Liver (tissue), 3 donors: ENCODE data around the gene ZNF460.

Source experiments
- EGR1 ChIP-seq, 2 donors: IDR thresholded peaks; 2 replicates each; pipeline ENCODE4 v1.6.1; 2016 to 2018; ENCODE audit warnings: antibody characterized with exemption in 2 of 2, low read depth in 2 of 2
- GABPA ChIP-seq, 2 donors: IDR thresholded peaks in 1 of 2; conservative IDR thresholded peaks in 1 of 2; 2 replicates each; pipeline ENCODE4 v1.6.1; 2016; ENCODE audit warnings: antibody characterized with exemption in 2 of 2, mild to moderate bottlenecking in 1 of 2, moderate library complexity in 1 of 2
- JUND ChIP-seq, 2 donors: IDR thresholded peaks; 2 replicates each; pipeline ENCODE4 v1.6.1; 2016; ENCODE audit warnings: antibody characterized with exemption in 2 of 2
- RAD21 ChIP-seq, 2 donors: IDR thresholded peaks; 2 replicates each; pipeline ENCODE4 v1.6.1; 2016; ENCODE audit warnings: antibody characterized with exemption in 2 of 2, mild to moderate bottlenecking in 2 of 2
- TAF1 ChIP-seq: conservative IDR thresholded peaks from 2 replicates; pipeline ENCODE4 v1.6.1; 2016; ENCODE audit warnings: antibody characterized with exemption, mild to moderate bottlenecking
- YY1 ChIP-seq: IDR thresholded peaks from 2 replicates; pipeline ENCODE4 v1.6.1; 2016; ENCODE audit warnings: antibody characterized with exemption, mild to moderate bottlenecking
- TF ChIP-seq, protein P1 (sequence below): fragments of 150-350 bp; IDR thresholded peaks from 2 replicates; pipeline ENCODE4 v1.5.1; 2017; ENCODE audit warnings: improper control_type of control experiment, low read depth, low read length; ENCODE audit not compliant: missing input control
- TF ChIP-seq, protein P2 (sequence below): IDR thresholded peaks from 2 replicates; pipeline ENCODE4 v1.6.1; 2016; ENCODE audit warnings: antibody characterized with exemption
- TF ChIP-seq, protein P3 (sequence below): IDR thresholded peaks from 2 replicates; pipeline ENCODE4 v1.6.1; 2016; ENCODE audit warnings: antibody characterized with exemption, mild to moderate bottlenecking
- TF ChIP-seq, protein P4 (sequence below): IDR thresholded peaks from 2 replicates; pipeline ENCODE4 v1.6.1; 2016; ENCODE audit warnings: antibody characterized with exemption
- donor health status: healthy.
- donor health status: healthy.

DNA sequence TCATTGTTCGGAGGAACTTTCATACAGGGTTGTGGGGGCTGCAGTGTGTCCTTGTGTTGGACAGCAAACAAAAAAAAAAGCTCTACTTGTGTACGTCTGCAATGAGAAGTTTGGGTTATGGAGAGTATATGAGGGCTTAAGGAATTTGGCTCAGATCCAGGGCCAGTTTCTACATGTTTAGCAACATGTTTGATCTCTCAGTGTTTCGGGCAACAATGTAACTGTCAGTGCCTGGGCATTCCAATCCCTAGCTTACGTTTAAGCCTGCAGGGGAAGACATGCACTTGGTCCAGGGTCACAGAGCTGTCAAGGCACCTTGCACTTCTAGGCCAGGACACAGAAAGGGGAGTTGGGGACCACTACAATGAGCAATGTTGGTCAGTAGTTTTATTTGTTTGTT lies 53.9 kb downstream of the ZNF460 start:
- TF ChIP-seq, protein P1, sequence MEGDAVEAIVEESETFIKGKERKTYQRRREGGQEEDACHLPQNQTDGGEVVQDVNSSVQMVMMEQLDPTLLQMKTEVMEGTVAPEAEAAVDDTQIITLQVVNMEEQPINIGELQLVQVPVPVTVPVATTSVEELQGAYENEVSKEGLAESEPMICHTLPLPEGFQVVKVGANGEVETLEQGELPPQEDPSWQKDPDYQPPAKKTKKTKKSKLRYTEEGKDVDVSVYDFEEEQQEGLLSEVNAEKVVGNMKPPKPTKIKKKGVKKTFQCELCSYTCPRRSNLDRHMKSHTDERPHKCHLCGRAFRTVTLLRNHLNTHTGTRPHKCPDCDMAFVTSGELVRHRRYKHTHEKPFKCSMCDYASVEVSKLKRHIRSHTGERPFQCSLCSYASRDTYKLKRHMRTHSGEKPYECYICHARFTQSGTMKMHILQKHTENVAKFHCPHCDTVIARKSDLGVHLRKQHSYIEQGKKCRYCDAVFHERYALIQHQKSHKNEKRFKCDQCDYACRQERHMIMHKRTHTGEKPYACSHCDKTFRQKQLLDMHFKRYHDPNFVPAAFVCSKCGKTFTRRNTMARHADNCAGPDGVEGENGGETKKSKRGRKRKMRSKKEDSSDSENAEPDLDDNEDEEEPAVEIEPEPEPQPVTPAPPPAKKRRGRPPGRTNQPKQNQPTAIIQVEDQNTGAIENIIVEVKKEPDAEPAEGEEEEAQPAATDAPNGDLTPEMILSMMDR, result no peak
- no peak for TF ChIP-seq EGR1 (IDR thresholded peaks at IDR 0.05; ENCODE audit: low read depth in 2 of 2)
- TF ChIP-seq, protein P2, sequence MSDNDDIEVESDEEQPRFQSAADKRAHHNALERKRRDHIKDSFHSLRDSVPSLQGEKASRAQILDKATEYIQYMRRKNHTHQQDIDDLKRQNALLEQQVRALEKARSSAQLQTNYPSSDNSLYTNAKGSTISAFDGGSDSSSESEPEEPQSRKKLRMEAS, result no peak
- TF ChIP-seq, protein P3, sequence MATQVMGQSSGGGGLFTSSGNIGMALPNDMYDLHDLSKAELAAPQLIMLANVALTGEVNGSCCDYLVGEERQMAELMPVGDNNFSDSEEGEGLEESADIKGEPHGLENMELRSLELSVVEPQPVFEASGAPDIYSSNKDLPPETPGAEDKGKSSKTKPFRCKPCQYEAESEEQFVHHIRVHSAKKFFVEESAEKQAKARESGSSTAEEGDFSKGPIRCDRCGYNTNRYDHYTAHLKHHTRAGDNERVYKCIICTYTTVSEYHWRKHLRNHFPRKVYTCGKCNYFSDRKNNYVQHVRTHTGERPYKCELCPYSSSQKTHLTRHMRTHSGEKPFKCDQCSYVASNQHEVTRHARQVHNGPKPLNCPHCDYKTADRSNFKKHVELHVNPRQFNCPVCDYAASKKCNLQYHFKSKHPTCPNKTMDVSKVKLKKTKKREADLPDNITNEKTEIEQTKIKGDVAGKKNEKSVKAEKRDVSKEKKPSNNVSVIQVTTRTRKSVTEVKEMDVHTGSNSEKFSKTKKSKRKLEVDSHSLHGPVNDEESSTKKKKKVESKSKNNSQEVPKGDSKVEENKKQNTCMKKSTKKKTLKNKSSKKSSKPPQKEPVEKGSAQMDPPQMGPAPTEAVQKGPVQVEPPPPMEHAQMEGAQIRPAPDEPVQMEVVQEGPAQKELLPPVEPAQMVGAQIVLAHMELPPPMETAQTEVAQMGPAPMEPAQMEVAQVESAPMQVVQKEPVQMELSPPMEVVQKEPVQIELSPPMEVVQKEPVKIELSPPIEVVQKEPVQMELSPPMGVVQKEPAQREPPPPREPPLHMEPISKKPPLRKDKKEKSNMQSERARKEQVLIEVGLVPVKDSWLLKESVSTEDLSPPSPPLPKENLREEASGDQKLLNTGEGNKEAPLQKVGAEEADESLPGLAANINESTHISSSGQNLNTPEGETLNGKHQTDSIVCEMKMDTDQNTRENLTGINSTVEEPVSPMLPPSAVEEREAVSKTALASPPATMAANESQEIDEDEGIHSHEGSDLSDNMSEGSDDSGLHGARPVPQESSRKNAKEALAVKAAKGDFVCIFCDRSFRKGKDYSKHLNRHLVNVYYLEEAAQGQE, result no peak
- TF ChIP-seq, protein P4, sequence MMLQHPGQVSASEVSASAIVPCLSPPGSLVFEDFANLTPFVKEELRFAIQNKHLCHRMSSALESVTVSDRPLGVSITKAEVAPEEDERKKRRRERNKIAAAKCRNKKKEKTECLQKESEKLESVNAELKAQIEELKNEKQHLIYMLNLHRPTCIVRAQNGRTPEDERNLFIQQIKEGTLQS, result no peak
- TF ChIP-seq TAF1, result no peak
- no peak for TF ChIP-seq RAD21 (IDR thresholded peaks at IDR 0.05)
- no peak for TF ChIP-seq YY1
- TF ChIP-seq GABPA (IDR thresholded peaks at IDR 0.05 in 1 of 2, conservative IDR thresholded peaks at IDR 0.05 in 1 of 2), result no peak
- TF ChIP-seq JUND (IDR thresholded peaks at IDR 0.05), result no peak
